Lower lobe of right lung (tissue), 2 donors: ENCODE measurements around the gene PEX10. TPM values are rescaled to one million over a fixed set of nuclear protein-coding genes. Genes with fewer than 3 reads are reported as not detected.
A peak's percentile ranks its signal among the peaks of the same experiment; 100 is the strongest.

ENCODE experiments used
- ATAC-seq, 2 donors: fragments of 200-7000 bp; cut with Tn5 transposase; one replicate each; pipeline ENCODE4 v1.9.1; 2020 to 2022; ENCODE audit warnings: mild to moderate bottlenecking in 2 of 2, moderate library complexity in 2 of 2
- DNase-seq: peaks from one replicate; pipeline ENCODE4 v3.0.0-alpha.2; 2020
- H3K27ac ChIP-seq: fragments of 200-600 bp; one replicate; pipeline ENCODE4 v1.8.0; 2022
- H3K27me3 ChIP-seq: fragments of 200-600 bp; one replicate; pipeline ENCODE4 v1.8.0; 2022; ENCODE audit warnings: low read depth
- H3K36me3 ChIP-seq: fragments of 200-600 bp; one replicate; pipeline ENCODE4 v1.8.0; 2022; ENCODE audit warnings: mild to moderate bottlenecking
- H3K4me1 ChIP-seq: fragments of 200-600 bp; one replicate; pipeline ENCODE4 v1.8.0; 2022
- H3K4me3 ChIP-seq: fragments of 200-600 bp; one replicate; pipeline ENCODE4 v1.8.0; 2022; ENCODE audit warnings: mild to moderate bottlenecking
- H3K9me3 ChIP-seq: fragments of 200-600 bp; one replicate; pipeline ENCODE4 v1.8.0; 2022
- intact Hi-C: fragments of 100-400 bp; cut with DNase I; formaldehyde crosslinking; loops from one replicate; pipeline ENCODE4 v1.11.0; 2022
- total RNA-seq: library from RNA; stranded (reverse); fragmentation: NEBNext Ultra II Directional; extraction: Animal tissue kit (Norgen Biotek cat#: 25700); gene quantifications from one replicate; pipeline ENCODE4 v1.2.1, GENCODE V29; 2021
- TF ChIP-seq, protein P1 (sequence below): fragments of 200-600 bp; IDR thresholded peaks from one replicate; pipeline ENCODE4 v1.8.0; 2022; ENCODE audit warnings: antibody characterized with exemption, mild to moderate bottlenecking
- donor health status: DM: no; HTN: yes; CAD: no; lungs with severe emphysema.

PEX10 gene
- total RNA-seq, 1 donor from 2014 or later, result 12.4 TPM

- DNase-seq (peak; percentile 37), ATAC-seq (no peak)
- no peaks in the 10 kb centered on the region for H3K9me3 ChIP-seq
- TF ChIP-seq, protein P1, sequence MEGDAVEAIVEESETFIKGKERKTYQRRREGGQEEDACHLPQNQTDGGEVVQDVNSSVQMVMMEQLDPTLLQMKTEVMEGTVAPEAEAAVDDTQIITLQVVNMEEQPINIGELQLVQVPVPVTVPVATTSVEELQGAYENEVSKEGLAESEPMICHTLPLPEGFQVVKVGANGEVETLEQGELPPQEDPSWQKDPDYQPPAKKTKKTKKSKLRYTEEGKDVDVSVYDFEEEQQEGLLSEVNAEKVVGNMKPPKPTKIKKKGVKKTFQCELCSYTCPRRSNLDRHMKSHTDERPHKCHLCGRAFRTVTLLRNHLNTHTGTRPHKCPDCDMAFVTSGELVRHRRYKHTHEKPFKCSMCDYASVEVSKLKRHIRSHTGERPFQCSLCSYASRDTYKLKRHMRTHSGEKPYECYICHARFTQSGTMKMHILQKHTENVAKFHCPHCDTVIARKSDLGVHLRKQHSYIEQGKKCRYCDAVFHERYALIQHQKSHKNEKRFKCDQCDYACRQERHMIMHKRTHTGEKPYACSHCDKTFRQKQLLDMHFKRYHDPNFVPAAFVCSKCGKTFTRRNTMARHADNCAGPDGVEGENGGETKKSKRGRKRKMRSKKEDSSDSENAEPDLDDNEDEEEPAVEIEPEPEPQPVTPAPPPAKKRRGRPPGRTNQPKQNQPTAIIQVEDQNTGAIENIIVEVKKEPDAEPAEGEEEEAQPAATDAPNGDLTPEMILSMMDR, result no peak
- no peaks in the 10 kb centered on the region for H3K27me3 ChIP-seq
- no peak overlapping the region for H3K4me3 ChIP-seq
- H3K27ac ChIP-seq, result no peak overlapping the region
- no peaks in the 10 kb centered on the region for H3K36me3 ChIP-seq
- intact Hi-C loops, result no loop called here
- H3K4me1 ChIP-seq, result no peaks in the 10 kb centered on the region
Observed at GRCh38 chr1:2356911-2357845, 55.2 kb downstream of the PEX10 start.

DNA sequence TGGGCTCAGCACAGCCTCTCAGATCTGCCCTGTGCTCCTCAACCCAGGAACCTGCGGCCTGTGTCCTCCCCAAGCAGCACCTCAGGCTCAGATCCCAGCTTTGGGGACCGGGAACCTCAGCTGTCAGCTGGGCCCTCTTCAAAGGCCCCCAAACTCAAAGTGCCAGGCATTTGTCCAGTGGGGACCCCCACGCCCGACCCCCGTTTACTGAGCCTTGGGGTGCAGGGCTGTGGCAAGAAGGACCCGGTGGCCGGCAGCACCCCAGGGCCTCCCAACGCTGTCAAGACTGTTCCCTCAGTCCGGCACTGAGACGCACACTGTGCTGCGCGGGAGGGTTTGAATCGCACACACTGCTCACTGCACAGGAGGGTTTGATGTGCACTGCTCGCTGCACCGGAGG lies 56.0 kb downstream of the PEX10 start:
- intact Hi-C loops, result no loop called here
- no peaks in the 10 kb centered on the region for H3K9me3 ChIP-seq
- DNase-seq (peak; percentile 23), ATAC-seq (no peak)
- no peak overlapping the region for H3K27ac ChIP-seq
- H3K27me3 ChIP-seq, result no peaks in the 10 kb centered on the region
- no peak overlapping the region for H3K4me3 ChIP-seq
- H3K4me1 ChIP-seq, result no peaks in the 10 kb centered on the region
- H3K36me3 ChIP-seq, result no peaks in the 10 kb centered on the region
- TF ChIP-seq, protein P1, result no peak

GRCh38 chr1:2355373-2356261 lies 56.7 kb downstream of the PEX10 start:
- no peaks in the 10 kb centered on the region for H3K27me3 ChIP-seq
- intact Hi-C loops, result no loop called here
- H3K36me3 ChIP-seq, result no peaks in the 10 kb centered on the region
- no peak overlapping the region for H3K27ac ChIP-seq
- peak; percentile 37 for DNase-seq
- TF ChIP-seq, protein P1, result no peak
- no peak overlapping the region for H3K4me3 ChIP-seq
- H3K4me1 ChIP-seq, result no peaks in the 10 kb centered on the region
- H3K9me3 ChIP-seq, result no peaks in the 10 kb centered on the region
- ATAC-seq, result peak in 1 of 2 donors; percentile 18

DNA sequence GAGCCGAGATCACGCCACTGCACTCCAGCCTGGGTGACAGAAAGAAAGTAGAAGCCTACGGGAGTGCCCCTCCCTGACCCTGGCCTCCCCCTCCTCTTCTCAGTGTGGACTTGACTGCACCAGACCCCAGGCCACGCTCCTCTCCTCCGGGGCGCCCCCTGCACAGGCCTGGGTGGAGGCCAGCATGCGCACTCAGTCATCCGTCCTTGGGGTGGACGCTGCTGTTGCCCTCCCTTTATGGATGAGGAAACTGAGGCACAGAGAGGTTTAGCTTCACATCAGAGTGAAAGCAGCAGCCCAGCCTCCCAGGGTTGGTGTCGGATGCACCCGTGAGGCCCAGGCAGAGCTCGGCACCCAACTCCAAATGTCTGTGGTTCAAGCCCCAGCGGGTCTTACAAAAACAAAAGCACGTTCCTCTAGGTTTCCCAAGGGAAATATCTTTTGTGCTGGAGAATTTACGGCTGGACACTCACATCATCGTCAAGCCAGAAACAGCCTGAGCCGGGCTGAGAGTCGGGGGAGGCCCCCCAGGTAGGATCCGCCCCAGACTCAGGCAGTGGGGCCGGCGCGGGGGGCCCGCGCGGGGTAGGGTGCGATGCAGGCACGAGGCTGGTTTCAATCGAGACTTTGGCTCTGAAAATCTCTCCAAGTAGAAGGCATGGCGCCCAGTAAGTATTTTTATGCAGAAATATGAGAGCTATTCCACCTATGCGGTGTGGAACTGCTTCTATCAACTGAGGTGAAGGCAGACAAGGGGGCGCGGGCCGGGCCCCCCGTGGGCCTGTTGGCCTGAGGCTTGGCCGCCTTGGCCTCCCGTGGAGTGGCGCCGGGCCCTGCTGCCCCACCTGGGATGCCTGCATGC lies 57.6 kb downstream of the PEX10 start:
- Histone ChIP-seq H3K4me1 (no peaks in the 10 kb centered on the region), H3K27ac (no peak overlapping the region), H3K4me3 (no peak overlapping the region), H3K36me3 (no peaks in the 10 kb centered on the region), H3K9me3 (no peaks in the 10 kb centered on the region), H3K27me3 (no peaks in the 10 kb centered on the region)
- TF ChIP-seq, protein P1, result no peak
- ATAC-seq (no peak), DNase-seq (peak; percentile 34)
- intact Hi-C loops, result no loop called here

Other genes starting within 250 kb of the PEX10 start
- 50.9 TPM for gene FAAP20, start 217.8 kb downstream of the PEX10 start, total RNA-seq
- 90.0 TPM for gene SKI, start 184.2 kb downstream of the PEX10 start, total RNA-seq
- gene MORN1, start 21.0 kb downstream of the PEX10 start, total RNA-seq, result 13.4 TPM
- 133 TPM for gene RER1, start 20.7 kb downstream of the PEX10 start, total RNA-seq
- 3.8 TPM for gene PLCH2, start 63.7 kb upstream of the PEX10 start, total RNA-seq
- gene PANK4, start 114.0 kb upstream of the PEX10 start, total RNA-seq, result 39.2 TPM
- 1.5 TPM for gene HES5, start 117.7 kb upstream of the PEX10 start, total RNA-seq
- gene TNFRSF14, start 143.8 kb upstream of the PEX10 start, total RNA-seq, result 152 TPM
- gene PRXL2B, start 174.2 kb upstream of the PEX10 start, total RNA-seq, result 26.3 TPM
- 7.6 TPM for gene MMEL1, start 220.5 kb upstream of the PEX10 start, total RNA-seq